Fibroblast of skin of abdomen (primary cell): ENCODE measurements around the gene MTHFD1L.

Experiments
- DNase-seq: peaks from one replicate; pipeline ENCODE4 v3.0.0-alpha.2; 2013

Gene MTHFD1L

GRCh38 chr6:150866147-150866990, 867 bp downstream of the MTHFD1L start:
- peak; percentile 95 for DNase-seq

- DNase-seq, result no peak
These were observed 1.5 kb downstream of the MTHFD1L start for GRCh38 chr6:150866991-150867501.

GRCh38 chr6:150868759-150869158, 3.3 kb downstream of the MTHFD1L start:
- DNase-seq, result no peak

- DNase-seq, result no peak
These were observed 8.7 kb downstream of the MTHFD1L start for GRCh38 chr6:150874179-150874578.

GRCh38 chr6:150875841-150876240, 10.3 kb downstream of the MTHFD1L start:
- DNase-seq, result no peak

GRCh38 chr6:150876598-150876997, 11.1 kb downstream of the MTHFD1L start:
- DNase-seq, result no peak

- DNase-seq, result no peak
These were observed 12.4 kb downstream of the MTHFD1L start for GRCh38 chr6:150877928-150878327.

- DNase-seq, result no peak
These were observed 13.1 kb downstream of the MTHFD1L start for GRCh38 chr6:150878347-150879213.

- DNase-seq, result no peak
These were observed 14.8 kb downstream of the MTHFD1L start for GRCh38 chr6:150880336-150880735.

- DNase-seq, result peak; percentile 92
These were observed 16.5 kb downstream of the MTHFD1L start for GRCh38 chr6:150881911-150882481.

- peak; percentile 53 for DNase-seq
These were observed 18.0 kb downstream of the MTHFD1L start for GRCh38 chr6:150883521-150883920.

- no peak for DNase-seq
These were observed 20.7 kb downstream of the MTHFD1L start for GRCh38 chr6:150886155-150886554.

- no peak for DNase-seq
These were observed 22.6 kb downstream of the MTHFD1L start for GRCh38 chr6:150887978-150888563.

GRCh38 chr6:150890346-150890745, 24.8 kb downstream of the MTHFD1L start:
- DNase-seq, result no peak

GRCh38 chr6:150891888-150892485, 26.5 kb downstream of the MTHFD1L start:
- peak; percentile 73 for DNase-seq

GRCh38 chr6:150894191-150894744, 28.8 kb downstream of the MTHFD1L start:
- no peak for DNase-seq

- DNase-seq, result peak; percentile 64
These were observed 29.5 kb downstream of the MTHFD1L start for GRCh38 chr6:150894935-150895552.

- no peak for DNase-seq
These were observed 30.6 kb downstream of the MTHFD1L start for GRCh38 chr6:150895928-150896632.

GRCh38 chr6:150897400-150897943, 32.0 kb downstream of the MTHFD1L start:
- no peak for DNase-seq
